ENCODE data around the gene HOXA9.

The HOXA9 gene

GRCh38 chr7:27124902-27125689 lies 40.2 kb downstream of the HOXA9 start:
- no peak for DNase-seq

GRCh38 chr7:27124096-27124901 lies 41.0 kb downstream of the HOXA9 start:
- DNase-seq, result no peak

- DNase-seq, result no peak
Observed at GRCh38 chr7:27123477-27124053, 41.8 kb downstream of the HOXA9 start.

- no peak for DNase-seq
Observed at GRCh38 chr7:27123007-27123476, 42.3 kb downstream of the HOXA9 start.

- no peak for DNase-seq
Observed at GRCh38 chr7:27122077-27122910, 43.0 kb downstream of the HOXA9 start.

- no peak for DNase-seq
Observed at GRCh38 chr7:27121684-27122076, 43.7 kb downstream of the HOXA9 start.

- DNase-seq, result no peak
Observed at GRCh38 chr7:27119412-27119911, 45.9 kb downstream of the HOXA9 start.

- DNase-seq, result no peak
Observed at GRCh38 chr7:27118580-27118979, 46.8 kb downstream of the HOXA9 start.

GRCh38 chr7:27117887-27118491 lies 47.3 kb downstream of the HOXA9 start:
- DNase-seq, result no peak

- no peak for DNase-seq
Observed at GRCh38 chr7:27116962-27117886, 48.1 kb downstream of the HOXA9 start.

- DNase-seq, result no peak
Observed at GRCh38 chr7:27116031-27116961, 49.0 kb downstream of the HOXA9 start.

- no peak for DNase-seq
Observed at GRCh38 chr7:27115221-27116026, 49.9 kb downstream of the HOXA9 start.

GRCh38 chr7:27114881-27115220 lies 50.5 kb downstream of the HOXA9 start:
- no peak for DNase-seq

GRCh38 chr7:27113991-27114769 lies 51.2 kb downstream of the HOXA9 start:
- no peak for DNase-seq

GRCh38 chr7:27112955-27113949 lies 52.1 kb downstream of the HOXA9 start:
- DNase-seq, result no peak

Measured in NCI-H1694 (cell line).